Hepatocyte (in vitro differentiated cells): ENCODE data around the gene ATP6V0A1. TPM values are rescaled to one million over a fixed set of nuclear protein-coding genes. Genes with fewer than 3 reads are reported as not detected.

Source experiments
- DNase-seq: peaks from one replicate; pipeline ENCODE4 v3.0.0-alpha.2; 2016; ENCODE audit warnings: low spot score
- H2AFZ ChIP-seq: fragments of 200-600 bp; sonication (generic); 2 replicates; pipeline ENCODE4 v1.6.0; 2016; ENCODE audit warnings: antibody characterized with exemption, mild to moderate bottlenecking
- H3K27ac ChIP-seq: fragments of 200-600 bp; sonication (generic); 2 replicates; pipeline ENCODE4 v1.5.1; 2016; ENCODE audit warnings: mild to moderate bottlenecking
- H3K27me3 ChIP-seq: fragments of 200-600 bp; sonication (generic); 2 replicates; pipeline ENCODE4 v1.6.1; 2016
- H3K36me3 ChIP-seq: fragments of 200-600 bp; sonication (generic); replicated peaks from 2 replicates; pipeline ENCODE4 v1.5.1; 2016; ENCODE audit warnings: low read depth; ENCODE audit not compliant: insufficient read depth
- H3K4me1 ChIP-seq: fragments of 200-600 bp; sonication (generic); 2 replicates; pipeline ENCODE4 v1.5.1; 2016; ENCODE audit warnings: mild to moderate bottlenecking, moderate library complexity; ENCODE audit not compliant: insufficient read depth
- H3K4me2 ChIP-seq: fragments of 200-600 bp; sonication (generic); 2 replicates; pipeline ENCODE4 v1.6.0; 2016
- H3K4me3 ChIP-seq: fragments of 200-600 bp; sonication (generic); 2 replicates; pipeline ENCODE4 v1.5.1; 2016; ENCODE audit warnings: mild to moderate bottlenecking
- H3K79me2 ChIP-seq: fragments of 200-600 bp; sonication (generic); 2 replicates; pipeline ENCODE4 v1.6.0; 2017; ENCODE audit warnings: mild to moderate bottlenecking
- H3K9me2 ChIP-seq: fragments of 200-600 bp; sonication (generic); replicated peaks from 2 replicates; pipeline ENCODE4 v1.6.0; 2017; ENCODE audit warnings: mild to moderate bottlenecking; ENCODE audit not compliant: insufficient read depth
- H3K9me3 ChIP-seq: fragments of 200-600 bp; sonication (generic); 2 replicates; pipeline ENCODE4 v1.5.1; 2016; ENCODE audit warnings: low read depth, mild to moderate bottlenecking
- H4K20me1 ChIP-seq: fragments of 200-600 bp; sonication (generic); 2 replicates; pipeline ENCODE4 v1.6.0; 2016; ENCODE audit warnings: mild to moderate bottlenecking; ENCODE audit not compliant: insufficient read depth, poor library complexity, severe bottlenecking
- EZH2 ChIP-seq: fragments of 200-600 bp; sonication (generic); IDR thresholded peaks from 2 replicates; pipeline ENCODE4 v1.6.1; 2016; ENCODE audit warnings: antibody characterized with exemption, mild to moderate bottlenecking, borderline replicate concordance
- EZH2phosphoT487 ChIP-seq: fragments of 200-600 bp; sonication (generic); IDR thresholded peaks from one replicate; pipeline ENCODE4 v1.6.1; 2018; ENCODE audit warnings: antibody characterized with exemption, mild to moderate bottlenecking, low read depth, moderate library complexity; ENCODE audit not compliant: unreplicated experiment, severe bottlenecking
- WGBS: methylation state at CpG from one replicate; pipeline ENCODE4 v1.1.6; 2016; ENCODE audit warnings: low lambda C conversion rate; ENCODE audit errors: missing lambda C conversion rate; 5-methylcytosine and 5-hydroxymethylcytosine counted together
- polyA plus RNA-seq: library from polyadenylated mRNA; unstranded; fragments of >200 nt; fragmentation: Nextera tagmentation; extraction: Ambion mirVana; gene quantifications from 2 replicates; pipeline ENCODE4 v1.2.1, GENCODE V29; 2016
- total RNA-seq: library from RNA; depleted of rRNA; stranded (reverse); fragments of >200 nt; gene quantifications from 2 replicates; pipeline ENCODE4 v1.2.3, GENCODE V29; 2014
- TF ChIP-seq, protein P1 (sequence below): fragments of 200-600 bp; sonication (generic); IDR thresholded peaks from 2 replicates; pipeline ENCODE4 v1.5.1; 2016; ENCODE audit warnings: antibody characterized with exemption, mild to moderate bottlenecking; ENCODE audit not compliant: poor library complexity

Gene ATP6V0A1
- total and polyA plus RNA-seq, 2 experiments from 2014 or later: 63.4 to 71.4 TPM

DNA sequence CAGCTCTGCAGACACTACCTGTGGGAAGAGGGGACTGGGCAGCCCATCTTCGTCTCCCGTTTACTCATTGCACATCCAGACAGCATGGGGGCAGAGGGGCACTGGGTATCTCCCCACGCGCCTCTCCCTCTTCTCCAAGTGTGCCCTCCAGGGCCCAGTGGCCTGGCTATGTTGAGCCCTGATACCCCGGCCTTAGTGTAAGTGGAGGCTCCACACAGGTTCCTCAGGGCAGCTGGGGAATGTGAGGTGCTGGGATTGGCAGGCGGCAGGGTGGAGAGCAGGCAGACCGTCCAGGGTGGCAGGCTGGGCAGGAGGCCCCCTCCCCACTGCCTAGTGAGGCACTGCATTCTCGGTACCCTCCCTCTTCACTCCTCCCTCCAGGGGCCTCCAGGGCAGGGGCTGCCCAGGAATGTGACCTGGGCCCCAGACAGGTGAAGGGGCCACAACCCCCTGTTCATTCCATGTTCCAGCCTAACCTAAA, 64.2 kb downstream of the ATP6V0A1 start:
- no peaks in the 10 kb centered on the region for H3K9me2 ChIP-seq
- H3K79me2 ChIP-seq: no peaks in the 10 kb centered on the region
- no peaks in the 10 kb centered on the region for H4K20me1 ChIP-seq
- no peaks in the 10 kb centered on the region for H3K36me3 ChIP-seq
- no peak overlapping the region for H3K4me2 ChIP-seq
- H3K27me3 ChIP-seq: no peaks in the 10 kb centered on the region
- WGBS: 84% methylated on average over 8 of the region's 8 CpGs
- TF ChIP-seq EZH2phosphoT487 (no peak), EZH2 (no peak)
- TF ChIP-seq, protein P1, sequence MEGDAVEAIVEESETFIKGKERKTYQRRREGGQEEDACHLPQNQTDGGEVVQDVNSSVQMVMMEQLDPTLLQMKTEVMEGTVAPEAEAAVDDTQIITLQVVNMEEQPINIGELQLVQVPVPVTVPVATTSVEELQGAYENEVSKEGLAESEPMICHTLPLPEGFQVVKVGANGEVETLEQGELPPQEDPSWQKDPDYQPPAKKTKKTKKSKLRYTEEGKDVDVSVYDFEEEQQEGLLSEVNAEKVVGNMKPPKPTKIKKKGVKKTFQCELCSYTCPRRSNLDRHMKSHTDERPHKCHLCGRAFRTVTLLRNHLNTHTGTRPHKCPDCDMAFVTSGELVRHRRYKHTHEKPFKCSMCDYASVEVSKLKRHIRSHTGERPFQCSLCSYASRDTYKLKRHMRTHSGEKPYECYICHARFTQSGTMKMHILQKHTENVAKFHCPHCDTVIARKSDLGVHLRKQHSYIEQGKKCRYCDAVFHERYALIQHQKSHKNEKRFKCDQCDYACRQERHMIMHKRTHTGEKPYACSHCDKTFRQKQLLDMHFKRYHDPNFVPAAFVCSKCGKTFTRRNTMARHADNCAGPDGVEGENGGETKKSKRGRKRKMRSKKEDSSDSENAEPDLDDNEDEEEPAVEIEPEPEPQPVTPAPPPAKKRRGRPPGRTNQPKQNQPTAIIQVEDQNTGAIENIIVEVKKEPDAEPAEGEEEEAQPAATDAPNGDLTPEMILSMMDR: no peak
- H2AFZ ChIP-seq: no peak overlapping the region
- no peak overlapping the region for H3K4me3 ChIP-seq
- H3K9me3 ChIP-seq: no peaks in the 10 kb centered on the region
- no peak for DNase-seq
- H3K27ac ChIP-seq: peak overlapping the region; percentile 97
- H3K4me1 ChIP-seq: peaks cover 39% of the 10 kb centered on the region

DNA sequence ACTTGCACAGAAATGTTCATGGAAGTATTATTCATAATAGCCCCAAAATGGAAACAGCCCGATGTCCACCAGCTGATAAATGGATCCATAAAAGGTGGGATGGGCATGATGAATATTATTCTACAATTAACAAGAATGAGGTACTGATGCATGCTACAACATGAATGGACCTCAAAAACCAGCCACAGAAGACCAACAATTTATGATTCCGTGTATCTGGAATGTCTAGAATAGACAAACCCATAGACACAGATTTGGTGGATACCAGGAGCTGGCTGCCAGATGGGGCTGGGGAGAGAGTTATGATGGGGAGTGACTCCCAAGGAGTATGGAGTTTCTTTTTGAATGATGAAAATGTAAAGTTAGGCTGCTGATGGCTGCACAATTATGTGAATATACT, 66.5 kb downstream of the ATP6V0A1 start:
- Histone ChIP-seq H3K9me3 (no peaks in the 10 kb centered on the region), H3K4me1 (peaks cover 26% of the 10 kb centered on the region), H2AFZ (no peak overlapping the region), H4K20me1 (no peaks in the 10 kb centered on the region), H3K4me2 (no peak overlapping the region), H3K27ac (no peak overlapping the region), H3K79me2 (no peaks in the 10 kb centered on the region), H3K4me3 (no peak overlapping the region), H3K9me2 (no peaks in the 10 kb centered on the region), H3K27me3 (no peaks in the 10 kb centered on the region), H3K36me3 (no peaks in the 10 kb centered on the region)
- 92% methylated on average over 2 of the region's 2 CpGs for WGBS
- no peak for DNase-seq
- TF ChIP-seq EZH2: no peak
- TF ChIP-seq, protein P1: no peak
- TF ChIP-seq EZH2phosphoT487: no peak

GRCh38 chr17:42526031-42526444, 67.4 kb downstream of the ATP6V0A1 start:
- no peak for DNase-seq
- no peak overlapping the region for H3K27ac ChIP-seq
- H3K27me3 ChIP-seq: no peaks in the 10 kb centered on the region
- H3K9me3 ChIP-seq: no peaks in the 10 kb centered on the region
- H4K20me1 ChIP-seq: no peaks in the 10 kb centered on the region
- peaks cover 24% of the 10 kb centered on the region for H3K4me1 ChIP-seq
- 94% methylated on average over 6 of the region's 6 CpGs for WGBS
- H3K9me2 ChIP-seq: no peaks in the 10 kb centered on the region
- H3K4me3 ChIP-seq: no peak overlapping the region
- TF ChIP-seq, protein P1: no peak
- TF ChIP-seq EZH2phosphoT487 (no peak), EZH2 (no peak)
- H3K79me2 ChIP-seq: no peaks in the 10 kb centered on the region
- no peak overlapping the region for H3K4me2 ChIP-seq
- no peaks in the 10 kb centered on the region for H3K36me3 ChIP-seq
- H2AFZ ChIP-seq: no peak overlapping the region
